Mesendoderm (in vitro differentiated cells): ENCODE results near the gene METTL1.

Source experiments
- DNase-seq: peaks from one replicate; pipeline ENCODE4 v3.0.0; 2013
- H2AK5ac ChIP-seq: 2 replicates; pipeline ENCODE4 v1.6.1; 2013; ENCODE audit warnings: low read length, inconsistent platforms
- H2BK120ac ChIP-seq: 2 replicates; pipeline ENCODE4 v1.6.1; 2013; ENCODE audit warnings: low read depth, mild to moderate bottlenecking, low read length, moderate library complexity, mixed read lengths
- H2BK15ac ChIP-seq: replicated peaks from 2 replicates; pipeline ENCODE4 v1.6.1; 2013; ENCODE audit warnings: low read depth, mild to moderate bottlenecking, moderate library complexity
- H2BK5ac ChIP-seq: 2 replicates; pipeline ENCODE4 v1.6.1; 2013; ENCODE audit warnings: low read length, inconsistent platforms
- H3K18ac ChIP-seq: 2 replicates; pipeline ENCODE4 v1.6.1; 2013; ENCODE audit warnings: mild to moderate bottlenecking, low read length, mixed read lengths
- H3K23ac ChIP-seq: one replicate; pipeline ENCODE4 v1.6.1; 2013; ENCODE audit warnings: low read length
- H3K27ac ChIP-seq: 2 replicates; pipeline ENCODE4 v1.5.1; 2013; ENCODE audit warnings: low read depth, mild to moderate bottlenecking, inconsistent platforms, low read length, moderate library complexity
- H3K27me3 ChIP-seq: 2 replicates; pipeline ENCODE4 v1.6.1; 2013; ENCODE audit warnings: low read length, control low read depth, mild to moderate bottlenecking, inconsistent platforms; ENCODE audit not compliant: insufficient read depth, poor library complexity
- H3K36me3 ChIP-seq: 2 replicates; pipeline ENCODE4 v1.6.1; 2013; ENCODE audit warnings: low read length, inconsistent platforms; ENCODE audit not compliant: control insufficient read depth, insufficient read depth
- H3K4ac ChIP-seq: one replicate; pipeline ENCODE4 v1.6.1; 2013; ENCODE audit warnings: low read depth, mild to moderate bottlenecking, low read length, moderate library complexity
- H3K4me1 ChIP-seq: 2 replicates; pipeline ENCODE4 v1.6.1; 2013; ENCODE audit warnings: low read depth, low read length, inconsistent platforms; ENCODE audit not compliant: control insufficient read depth
- H3K4me2 ChIP-seq: 2 replicates; pipeline ENCODE4 v1.6.1; 2013; ENCODE audit warnings: low read length
- H3K4me3 ChIP-seq: 2 replicates; pipeline ENCODE4 v1.5.1; 2013; ENCODE audit warnings: mild to moderate bottlenecking, low read length
- H3K56ac ChIP-seq: one replicate; pipeline ENCODE4 v1.6.1; 2013; ENCODE audit warnings: low read length
- H3K79me1 ChIP-seq: 2 replicates; pipeline ENCODE4 v1.6.1; 2013; ENCODE audit warnings: low read length, inconsistent platforms
- H3K79me2 ChIP-seq: 2 replicates; pipeline ENCODE4 v1.6.1; 2013; ENCODE audit warnings: mild to moderate bottlenecking, low read length; ENCODE audit not compliant: control insufficient read depth, insufficient read depth
- H3K9ac ChIP-seq: 2 replicates; pipeline ENCODE4 v1.6.1; 2013; ENCODE audit warnings: low read length, inconsistent platforms
- H4K5ac ChIP-seq: one replicate; pipeline ENCODE4 v1.6.1; 2013; ENCODE audit warnings: low read length
- H4K8ac ChIP-seq: one replicate; pipeline ENCODE4 v1.6.1; 2013; ENCODE audit warnings: low read depth, mild to moderate bottlenecking, control low read depth, low read length, moderate library complexity
- WGBS: extraction: QIAGEN DNeasy Blood & Tissue Kit; methylation state at CpG from one replicate; pipeline ENCODE4 v1.1.7; 2013; ENCODE audit warnings: low lambda C conversion rate, missing lambda C conversion rate; ENCODE audit not compliant: insufficient coverage; ENCODE audit errors: extremely low coverage; 5-methylcytosine and 5-hydroxymethylcytosine counted together

The METTL1 gene

GRCh38 chr12:57760347-57760982 lies 11.4 kb downstream of the METTL1 start:
- Histone ChIP-seq H2BK15ac (no peak overlapping the region), H3K79me2 (no peaks in the 10 kb centered on the region), H2AK5ac (no peak overlapping the region), H3K36me3 (no peaks in the 10 kb centered on the region), H3K4ac (no peak overlapping the region), H3K27ac (no peak overlapping the region), H3K4me2 (no peak overlapping the region), H3K79me1 (no peaks in the 10 kb centered on the region), H4K8ac (no peak overlapping the region), H4K5ac (no peak overlapping the region), H2BK120ac (no peak overlapping the region), H3K9ac (no peak overlapping the region), H3K18ac (no peak overlapping the region), H3K4me3 (no peak overlapping the region), H2BK5ac (no peak overlapping the region), H3K4me1 (peaks cover 2% of the 10 kb centered on the region), H3K56ac (no peak overlapping the region), H3K23ac (no peak overlapping the region), H3K27me3 (peaks cover 21% of the 10 kb centered on the region)
- no peak for DNase-seq
- WGBS = no CpG with 5 or more reads among the region's 3 CpGs

GRCh38 chr12:57759360-57759980 lies 12.4 kb downstream of the METTL1 start:
- peak; percentile 59 for DNase-seq

GRCh38 chr12:57758552-57759359 lies 13.1 kb downstream of the METTL1 start:
- Histone ChIP-seq H3K79me2 (no peaks in the 10 kb centered on the region), H3K27me3 (peaks cover 18% of the 10 kb centered on the region), H3K4me2 (no peak overlapping the region), H2BK120ac (no peak overlapping the region), H3K4me1 (no peaks in the 10 kb centered on the region), H3K36me3 (no peaks in the 10 kb centered on the region), H3K27ac (no peak overlapping the region), H3K23ac (no peak overlapping the region), H3K56ac (no peak overlapping the region), H3K4me3 (no peak overlapping the region), H3K9ac (no peak overlapping the region), H2BK5ac (no peak overlapping the region), H3K18ac (no peak overlapping the region), H2BK15ac (no peak overlapping the region), H2AK5ac (no peak overlapping the region), H4K5ac (no peak overlapping the region), H3K4ac (no peak overlapping the region), H4K8ac (no peak overlapping the region), H3K79me1 (no peaks in the 10 kb centered on the region)
- no peak for DNase-seq
- no CpG with 5 or more reads among the region's 25 CpGs for WGBS

More at GRCh38 chr12:57759360-57759980, 12.4 kb downstream of the METTL1 start:
- no peak overlapping the region for H3K4me2 ChIP-seq
- H2BK15ac ChIP-seq = no peak overlapping the region
- no peaks in the 10 kb centered on the region for H3K79me1 ChIP-seq
- H4K8ac ChIP-seq = no peak overlapping the region
- WGBS = no CpG with 5 or more reads among the region's 3 CpGs
- H3K23ac ChIP-seq = no peak overlapping the region
- no peak overlapping the region for H3K18ac ChIP-seq
- no peak overlapping the region for H2BK5ac ChIP-seq
- H4K5ac ChIP-seq = no peak overlapping the region
- no peak overlapping the region for H3K4ac ChIP-seq
- no peak overlapping the region for H3K9ac ChIP-seq
- H3K4me1 ChIP-seq = no peaks in the 10 kb centered on the region
- H3K36me3 ChIP-seq = no peaks in the 10 kb centered on the region
- no peak overlapping the region for H2BK120ac ChIP-seq
- no peak overlapping the region for H3K4me3 ChIP-seq
- H3K56ac ChIP-seq = no peak overlapping the region
- peaks cover 18% of the 10 kb centered on the region for H3K27me3 ChIP-seq
- H3K27ac ChIP-seq = no peak overlapping the region
- no peak overlapping the region for H2AK5ac ChIP-seq
- H3K79me2 ChIP-seq = no peaks in the 10 kb centered on the region

- Histone ChIP-seq H2AK5ac (no peak overlapping the region), H3K36me3 (no peaks in the 10 kb centered on the region), H3K4me1 (peaks cover 2% of the 10 kb centered on the region), H3K4ac (no peak overlapping the region), H3K18ac (no peak overlapping the region), H2BK5ac (no peak overlapping the region), H3K4me3 (no peak overlapping the region), H3K79me2 (no peaks in the 10 kb centered on the region), H3K79me1 (no peaks in the 10 kb centered on the region), H3K27ac (no peak overlapping the region), H2BK120ac (no peak overlapping the region), H3K23ac (no peak overlapping the region), H3K9ac (no peak overlapping the region), H3K4me2 (no peak overlapping the region), H3K27me3 (peaks cover 16% of the 10 kb centered on the region), H3K56ac (no peak overlapping the region), H2BK15ac (no peak overlapping the region), H4K5ac (no peak overlapping the region), H4K8ac (no peak overlapping the region)
- no peak for DNase-seq
- WGBS = no CpG with 5 or more reads among the region's 4 CpGs
These were observed 14.1 kb downstream of the METTL1 start for GRCh38 chr12:57757771-57758170.

- Histone ChIP-seq H3K18ac (no peak overlapping the region), H3K9ac (no peak overlapping the region), H4K5ac (no peak overlapping the region), H4K8ac (no peak overlapping the region), H2BK5ac (no peak overlapping the region), H3K56ac (no peak overlapping the region), H3K79me2 (peaks cover 3% of the 10 kb centered on the region), H3K79me1 (no peaks in the 10 kb centered on the region), H2BK15ac (no peak overlapping the region), H3K4ac (no peak overlapping the region), H2AK5ac (no peak overlapping the region), H3K36me3 (no peaks in the 10 kb centered on the region), H3K27me3 (peaks cover 16% of the 10 kb centered on the region), H3K4me3 (no peak overlapping the region), H3K27ac (no peak overlapping the region), H3K4me2 (no peak overlapping the region), H3K23ac (no peak overlapping the region), H3K4me1 (peaks cover 4% of the 10 kb centered on the region), H2BK120ac (no peak overlapping the region)
- no CpG with 5 or more reads among the region's 22 CpGs for WGBS
- peak; percentile 75 for DNase-seq
These were observed 15.2 kb downstream of the METTL1 start for GRCh38 chr12:57756406-57757341.
